ENCODE measurements around the gene NUTM2F.
"Not testable (repeated sequence)": the region's sequence is repeated elsewhere in the genome, so short reads cannot be mapped to it uniquely, and the experiment has no call there.

The NUTM2F gene

GRCh38 chr9:94315034-94315984, 13.1 kb downstream of the NUTM2F start:
- DNase-seq: not testable (repeated sequence)

- DNase-seq: no peak
These were observed 25.1 kb downstream of the NUTM2F start for GRCh38 chr9:94303321-94303720.

- DNase-seq: no peak
These were observed 26.0 kb downstream of the NUTM2F start for GRCh38 chr9:94302426-94302825.

GRCh38 chr9:94301583-94301982, 26.9 kb downstream of the NUTM2F start:
- no peak for DNase-seq

GRCh38 chr9:94300470-94301301, 27.8 kb downstream of the NUTM2F start:
- no peak for DNase-seq

- no peak for DNase-seq
These were observed 29.4 kb downstream of the NUTM2F start for GRCh38 chr9:94298949-94299599.

- no peak for DNase-seq
These were observed 38.8 kb downstream of the NUTM2F start for GRCh38 chr9:94289691-94290090.

- DNase-seq: no peak
These were observed 40.4 kb downstream of the NUTM2F start for GRCh38 chr9:94287877-94288513.

- DNase-seq: no peak
These were observed 42.3 kb downstream of the NUTM2F start for GRCh38 chr9:94286116-94286515.

- no peak for DNase-seq
These were observed 47.3 kb downstream of the NUTM2F start for GRCh38 chr9:94281101-94281500.

GRCh38 chr9:94280409-94280989, 47.9 kb downstream of the NUTM2F start:
- no peak for DNase-seq

- no peak for DNase-seq
These were observed 50.4 kb downstream of the NUTM2F start for GRCh38 chr9:94277885-94278536.

- DNase-seq: not testable (repeated sequence)
These were observed 51.4 kb downstream of the NUTM2F start for GRCh38 chr9:94277029-94277428.

GRCh38 chr9:94270009-94270408, 58.4 kb downstream of the NUTM2F start:
- DNase-seq: no peak

GRCh38 chr9:94269264-94269663, 59.2 kb downstream of the NUTM2F start:
- no peak for DNase-seq

Data from NCI-H1048 (cell line).